LNCaP clone FGC (cell line): Measurements from ENCODE around the gene CPNE6.

Experiments used
- DNase-seq: peaks from one replicate; pipeline ENCODE4 v3.0.0-alpha.2; 2011; ENCODE audit warnings: low read depth
- H3K4me3 ChIP-seq: 2 replicates; pipeline ENCODE4 v1.5.1; 2011; ENCODE audit warnings: mild to moderate bottlenecking, low read depth, low read length, control low read depth
- CTCF ChIP-seq: IDR thresholded peaks from 2 replicates; pipeline ENCODE4 v1.5.1; 2012; ENCODE audit warnings: mild to moderate bottlenecking; ENCODE audit not compliant: control insufficient read depth, insufficient read depth; ENCODE audit errors: extremely low read depth

CPNE6 gene

DNA sequence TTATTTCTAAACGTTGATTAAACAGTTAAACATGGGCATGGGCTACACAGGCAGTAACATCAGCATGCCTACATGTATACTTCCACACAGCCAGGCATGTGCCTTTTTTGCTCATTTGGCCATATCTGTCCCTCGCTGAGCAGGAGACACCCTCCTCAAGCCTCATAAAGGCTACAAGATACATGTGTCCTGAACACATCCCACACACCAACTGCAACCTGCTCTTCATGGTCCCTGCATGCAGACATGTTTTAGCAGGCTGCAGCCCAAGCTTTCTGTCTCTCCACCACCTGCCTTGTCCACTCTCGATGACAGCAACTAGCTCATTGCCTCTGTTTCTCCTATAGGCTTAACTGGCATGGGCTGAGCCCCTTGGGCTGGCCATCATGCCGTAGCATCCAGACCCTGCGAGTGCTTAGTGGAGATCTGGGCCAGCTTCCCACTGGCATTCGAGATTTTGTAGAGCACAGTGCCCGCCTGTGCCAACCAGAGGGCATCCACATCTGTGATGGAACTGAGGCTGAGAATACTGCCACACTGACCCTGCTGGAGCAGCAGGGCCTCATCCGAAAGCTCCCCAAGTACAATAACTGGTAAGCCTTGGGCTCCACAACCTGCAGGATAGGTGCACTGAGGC, 25.3 kb downstream of the CPNE6 start:
- DNase-seq, result no peak
- H3K4me3 ChIP-seq, result no peak overlapping the region
- TF ChIP-seq CTCF, result no peak

GRCh38 chr14:24098229-24098926, 27.0 kb downstream of the CPNE6 start:
- TF ChIP-seq CTCF, result no peak
- DNase-seq, result no peak
- H3K4me3 ChIP-seq, result no peak overlapping the region

GRCh38 chr14:24098927-24099813, 27.8 kb downstream of the CPNE6 start:
- no peak for TF ChIP-seq CTCF
- DNase-seq, result no peak
- H3K4me3 ChIP-seq, result no peak overlapping the region

GRCh38 chr14:24100197-24100981, 29.0 kb downstream of the CPNE6 start:
- H3K4me3 ChIP-seq, result no peak overlapping the region
- DNase-seq, result no peak
- TF ChIP-seq CTCF, result no peak

- no peak overlapping the region for H3K4me3 ChIP-seq
- no peak for TF ChIP-seq CTCF
- no peak for DNase-seq
These were observed 29.7 kb downstream of the CPNE6 start for GRCh38 chr14:24100982-24101494.

GRCh38 chr14:24102357-24103048, 31.1 kb downstream of the CPNE6 start:
- H3K4me3 ChIP-seq, result no peak overlapping the region
- no peak for TF ChIP-seq CTCF
- no peak for DNase-seq
